Mucosa of stomach (tissue), 1 donor: ENCODE measurements around the gene PCED1A.
"Not testable (repeated sequence)": the region's sequence is repeated elsewhere in the genome, so short reads cannot be mapped to it uniquely, and the experiment has no call there.

Source experiments
- H3K27me3 ChIP-seq: one replicate; pipeline ENCODE4 v1.7.0; 2013; ENCODE audit warnings: mild to moderate bottlenecking, low read length; ENCODE audit not compliant: control insufficient read depth, insufficient read depth
- H3K36me3 ChIP-seq: one replicate; pipeline ENCODE4 v1.7.0; 2013; ENCODE audit warnings: low read length; ENCODE audit not compliant: control insufficient read depth, insufficient read depth
- H3K4me1 ChIP-seq: one replicate; pipeline ENCODE4 v1.7.0; 2013; ENCODE audit warnings: mild to moderate bottlenecking, low read length; ENCODE audit not compliant: control insufficient read depth, insufficient read depth
- H3K4me3 ChIP-seq: one replicate; pipeline ENCODE4 v1.7.0; 2013; ENCODE audit warnings: low read length
- H3K9ac ChIP-seq: one replicate; pipeline ENCODE4 v1.7.0; 2013; ENCODE audit warnings: mild to moderate bottlenecking, low read length, moderate library complexity
- H3K9me3 ChIP-seq: one replicate; pipeline ENCODE4 v1.7.0; 2013; ENCODE audit warnings: mild to moderate bottlenecking, low read length, moderate library complexity; ENCODE audit not compliant: control insufficient read depth
- donor health status: Pancreatic carcinoma.

PCED1A gene

GRCh38 chr20:2820084-2820895 lies 20.2 kb downstream of the PCED1A start:
- H3K36me3 ChIP-seq, result no peaks in the 10 kb centered on the region
- H3K9ac ChIP-seq, result no peak overlapping the region
- H3K27me3 ChIP-seq, result peaks cover 36% of the 10 kb centered on the region
- H3K4me1 ChIP-seq, result no peaks in the 10 kb centered on the region
- no peak overlapping the region for H3K4me3 ChIP-seq
- H3K9me3 ChIP-seq, result no peaks in the 10 kb centered on the region

DNA sequence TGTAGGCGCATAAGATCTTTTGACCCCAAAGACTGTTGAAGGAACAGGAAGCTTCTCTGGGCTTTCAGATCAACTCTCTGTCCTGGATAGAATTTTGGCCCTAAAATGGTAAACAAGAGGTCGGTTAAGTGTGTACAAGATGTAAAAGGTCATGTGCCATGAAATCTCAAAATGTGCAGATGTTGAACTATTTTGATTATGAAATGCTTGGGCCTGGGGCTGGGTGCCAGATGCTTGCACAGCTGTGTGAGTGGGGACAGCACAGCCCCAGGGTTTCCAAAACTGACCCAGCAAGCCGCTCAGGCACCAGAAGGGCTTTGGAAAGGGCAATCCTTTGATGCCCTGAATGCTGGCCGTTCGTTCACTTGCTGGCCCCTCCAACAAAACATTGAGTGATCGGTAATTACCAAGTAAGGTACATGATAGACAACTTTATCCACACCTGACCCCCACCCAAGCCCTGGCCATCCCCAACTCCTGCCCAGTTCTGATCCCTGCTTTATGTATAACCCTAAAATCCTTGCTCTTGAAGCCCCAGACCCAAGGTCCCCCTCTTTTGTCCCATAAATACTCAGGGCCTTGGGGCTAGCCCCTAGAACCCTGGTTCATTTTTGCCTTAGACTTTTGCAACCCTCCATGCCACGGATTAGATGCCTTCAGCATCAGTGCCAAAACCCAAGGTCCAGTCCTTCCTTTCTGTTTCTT lies 22.4 kb downstream of the PCED1A start:
- Histone ChIP-seq H3K36me3 (no peaks in the 10 kb centered on the region), H3K9ac (no peak overlapping the region), H3K4me3 (no peak overlapping the region), H3K27me3 (peaks cover 36% of the 10 kb centered on the region), H3K4me1 (no peaks in the 10 kb centered on the region), H3K9me3 (no peaks in the 10 kb centered on the region)

DNA sequence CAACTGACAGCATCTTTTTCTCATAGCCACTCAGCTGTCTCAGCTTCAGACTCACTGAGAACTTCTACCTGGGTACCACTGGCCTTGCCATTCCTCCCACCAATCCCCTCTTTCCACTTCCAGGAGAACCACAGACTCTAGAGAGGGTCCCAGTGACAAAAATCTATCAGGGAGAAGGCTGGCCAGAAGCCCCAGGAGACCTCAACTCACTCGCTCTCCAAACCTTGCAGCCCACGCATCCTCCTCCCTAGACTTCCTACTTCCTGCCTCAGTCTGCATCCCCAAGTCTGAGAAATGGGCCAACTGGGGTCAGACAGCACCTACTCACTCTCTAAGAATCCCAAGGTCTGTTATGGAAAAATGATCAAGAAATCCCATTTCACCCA lies 23.1 kb downstream of the PCED1A start:
- H3K4me1 ChIP-seq, result no peaks in the 10 kb centered on the region
- H3K4me3 ChIP-seq, result no peak overlapping the region

GRCh38 chr20:2816583-2817340 lies 23.7 kb downstream of the PCED1A start:
- H3K27me3 ChIP-seq, result peaks cover 33% of the 10 kb centered on the region
- H3K4me1 ChIP-seq, result no peaks in the 10 kb centered on the region

More for the DNA sequence above, 23.1 kb downstream of the PCED1A start:
- no peaks in the 10 kb centered on the region for H3K36me3 ChIP-seq
- no peak overlapping the region for H3K9ac ChIP-seq
- no peaks in the 10 kb centered on the region for H3K9me3 ChIP-seq
- peaks cover 36% of the 10 kb centered on the region for H3K27me3 ChIP-seq

GRCh38 chr20:2816030-2816582 lies 24.3 kb downstream of the PCED1A start, which contains the start of gene TMEM239:
TMEM239 (plus strand) TSS chr20:2816364; CDS start chr20:2816555, 191 bp downstream.
- Histone ChIP-seq H3K36me3 (no peaks in the 10 kb centered on the region), H3K27me3 (peaks cover 28% of the 10 kb centered on the region), H3K4me1 (no peaks in the 10 kb centered on the region), H3K9me3 (no peaks in the 10 kb centered on the region), H3K4me3 (no peak within 1 kb of the TSS), H3K9ac (no peak within 1 kb of the TSS)

More at GRCh38 chr20:2816583-2817340, 23.7 kb downstream of the PCED1A start:
- H3K4me3 ChIP-seq, result no peak overlapping the region
- no peaks in the 10 kb centered on the region for H3K9me3 ChIP-seq
- H3K9ac ChIP-seq, result no peak overlapping the region
- no peaks in the 10 kb centered on the region for H3K36me3 ChIP-seq

DNA sequence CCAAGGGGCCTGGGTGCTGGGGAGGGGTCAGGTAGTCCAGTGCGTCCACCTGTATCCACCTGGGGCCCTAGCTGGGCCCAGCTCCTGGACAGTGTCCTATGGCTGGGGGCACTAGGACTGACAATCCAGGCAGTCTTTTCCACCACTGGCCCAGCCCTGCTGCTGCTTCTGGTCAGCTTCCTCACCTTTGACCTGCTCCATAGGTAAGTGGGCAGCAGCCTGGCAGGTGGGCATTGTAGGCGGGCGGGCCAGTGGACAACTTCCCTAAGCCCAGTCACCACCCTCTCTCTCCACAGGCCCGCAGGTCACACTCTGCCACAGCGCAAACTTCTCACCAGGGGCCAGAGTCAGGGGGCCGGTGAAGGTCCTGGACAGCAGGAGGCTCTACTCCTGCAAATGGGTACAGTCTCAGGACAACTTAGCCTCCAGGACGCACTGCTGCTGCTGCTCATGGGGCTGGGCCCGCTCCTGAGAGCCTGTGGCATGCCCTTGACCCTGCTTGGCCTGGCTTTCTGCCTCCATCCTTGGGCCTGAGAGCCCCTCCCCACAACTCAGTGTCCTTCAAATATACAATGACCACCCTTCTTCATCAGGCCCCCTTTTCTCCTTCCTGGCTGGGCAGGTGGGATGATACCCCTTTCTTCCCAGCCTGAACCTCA lies 25.1 kb downstream of the PCED1A start:
- Histone ChIP-seq H3K4me1 (no peaks in the 10 kb centered on the region), H3K4me3 (no peak overlapping the region), H3K9me3 (no peaks in the 10 kb centered on the region), H3K27me3 (peaks cover 20% of the 10 kb centered on the region), H3K9ac (no peak overlapping the region), H3K36me3 (no peaks in the 10 kb centered on the region)

GRCh38 chr20:2814587-2815051 lies 25.8 kb downstream of the PCED1A start, which contains the start of gene C20orf141:
C20orf141 (plus strand) TSS chr20:2814987; CDS start chr20:2815185, 198 bp downstream.
- Histone ChIP-seq H3K27me3 (peaks cover 13% of the 10 kb centered on the region), H3K9ac (no peak within 1 kb of the TSS), H3K36me3 (no peaks in the 10 kb centered on the region), H3K4me1 (no peaks in the 10 kb centered on the region), H3K4me3 (no peak within 1 kb of the TSS), H3K9me3 (no peaks in the 10 kb centered on the region)

DNA sequence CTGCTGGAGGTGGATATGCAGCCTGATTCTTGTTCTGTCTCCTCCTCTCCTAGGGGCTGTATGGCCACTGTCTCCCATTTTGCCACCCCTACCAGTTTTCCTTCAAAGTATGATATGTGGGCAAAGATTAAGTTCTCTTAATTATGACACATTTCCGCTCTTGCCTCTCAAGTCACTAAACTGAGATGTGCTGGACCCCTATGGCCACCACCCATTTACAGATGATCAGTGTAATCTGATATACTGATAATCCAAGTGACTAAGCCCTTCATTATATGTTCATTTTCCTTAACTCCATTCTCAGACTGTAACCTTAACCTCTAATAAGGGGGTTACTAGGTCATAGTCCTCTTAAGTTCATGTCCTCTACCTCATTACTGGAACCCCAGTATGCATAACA lies 26.4 kb downstream of the PCED1A start:
- no peak overlapping the region for H3K4me3 ChIP-seq
- H3K27me3 ChIP-seq, result peaks cover 7% of the 10 kb centered on the region
- H3K36me3 ChIP-seq, result no peaks in the 10 kb centered on the region
- no peaks in the 10 kb centered on the region for H3K4me1 ChIP-seq
- H3K9ac ChIP-seq, result no peak overlapping the region
- no peaks in the 10 kb centered on the region for H3K9me3 ChIP-seq

DNA sequence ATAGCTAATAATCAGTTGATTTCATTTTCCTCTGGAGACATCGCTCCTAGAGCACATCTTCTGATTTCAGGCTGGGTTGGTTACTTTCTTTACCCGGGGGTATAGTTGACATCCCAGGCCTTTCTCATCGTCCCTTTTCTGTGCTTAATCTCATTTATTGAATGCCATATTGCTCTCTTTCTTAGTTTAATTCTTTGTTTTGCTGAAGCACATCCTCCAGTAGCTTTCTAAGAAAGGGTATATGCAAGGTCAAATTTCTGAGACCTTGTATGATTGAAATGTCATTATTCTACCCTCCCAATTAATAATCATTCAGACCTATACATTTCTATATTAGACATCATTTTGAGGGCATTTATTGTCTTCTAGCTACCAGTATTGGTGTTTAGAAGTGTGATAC lies 28.3 kb downstream of the PCED1A start:
- no peaks in the 10 kb centered on the region for H3K9me3 ChIP-seq
- no peaks in the 10 kb centered on the region for H3K4me1 ChIP-seq
- H3K27me3 ChIP-seq, result peaks cover 15% of the 10 kb centered on the region
- H3K4me3 ChIP-seq, result no peak overlapping the region
- no peak overlapping the region for H3K9ac ChIP-seq
- no peaks in the 10 kb centered on the region for H3K36me3 ChIP-seq

DNA sequence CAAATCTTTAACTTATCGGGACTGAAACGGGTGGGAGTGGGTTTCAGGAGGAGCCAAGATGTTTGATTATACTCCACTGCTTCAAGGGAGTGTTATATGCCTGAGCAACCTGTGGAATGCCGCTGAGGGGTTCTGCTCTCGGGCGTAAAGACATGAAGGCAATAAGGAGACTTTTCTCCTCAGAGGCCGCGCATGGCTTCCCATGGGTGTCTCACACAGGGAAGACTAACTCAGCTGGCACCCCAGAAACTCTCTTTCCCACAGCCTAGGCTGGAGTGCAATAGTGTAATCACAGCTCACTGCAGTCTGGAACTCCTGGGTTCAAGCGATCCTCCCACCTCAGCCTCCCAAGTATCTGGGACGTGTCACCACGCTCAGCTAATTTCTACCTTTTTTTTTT lies 30.8 kb downstream of the PCED1A start:
- H3K36me3 ChIP-seq, result no peaks in the 10 kb centered on the region
- peaks cover 39% of the 10 kb centered on the region for H3K27me3 ChIP-seq
- no peaks in the 10 kb centered on the region for H3K9me3 ChIP-seq
- H3K4me3 ChIP-seq, result no peak overlapping the region
- H3K9ac ChIP-seq, result no peak overlapping the region
- no peaks in the 10 kb centered on the region for H3K4me1 ChIP-seq

GRCh38 chr20:2807929-2808328 lies 32.5 kb downstream of the PCED1A start:
- H3K9me3 ChIP-seq, H3K4me3 ChIP-seq, H3K36me3 ChIP-seq, H3K9ac ChIP-seq, H3K4me1 ChIP-seq: not testable (repeated sequence)
- peaks cover 51% of the 10 kb centered on the region for H3K27me3 ChIP-seq
